Suprapubic skin (tissue), 3 donors: ENCODE measurements around the gene B3GNT5.
"Not testable (repeated sequence)": the region's sequence is repeated elsewhere in the genome, so short reads cannot be mapped to it uniquely, and the experiment has no call there.

ENCODE experiments used
- CTCF ChIP-seq, 2 donors: fragments of 200-600 bp in 1 of 2; fragments of 450-650 bp in 1 of 2; sonication (generic) in 1 of 2; IDR thresholded peaks; one replicate each; pipeline ENCODE4 v1.5.1; 2016 to 2019; ENCODE audit warnings: antibody characterized with exemption in 2 of 2, mild to moderate bottlenecking in 1 of 2, moderate library complexity in 1 of 2
- EP300 ChIP-seq: sonication (generic); formaldehyde crosslinking; IDR thresholded peaks from one replicate; pipeline ENCODE4 v1.6.1; 2017; ENCODE audit warnings: antibody characterized with exemption
- POLR2A ChIP-seq, 2 donors: fragments of 450-650 bp; IDR thresholded peaks; one replicate each; pipeline ENCODE4 v1.6.1; 2017; ENCODE audit warnings: antibody characterized with exemption in 2 of 2, mild to moderate bottlenecking in 2 of 2, moderate library complexity in 2 of 2

- not testable (repeated sequence) for TF ChIP-seq CTCF (IDR thresholded peaks at IDR 0.05); POLR2A (IDR thresholded peaks at IDR 0.05); EP300
Measured at GRCh38 chr3:183230251-183230650, 22.8 kb upstream of the B3GNT5 start.
